Body of pancreas (tissue), 4 donors: ENCODE results near the gene SLC16A8.

Experiments used
- CTCF ChIP-seq, 7 experiments: fragments of 450-650 bp in 4 of 7; fragments of 200-600 bp in 3 of 7; sonication (generic) in 3 of 7; IDR thresholded peaks; one replicate each; pipeline ENCODE4 v1.5.1; 2016 to 2019; ENCODE audit warnings: antibody characterized with exemption in 7 of 7
- POLR2A ChIP-seq, 3 donors: fragments of 450-650 bp; IDR thresholded peaks; one replicate each; pipeline ENCODE4 v1.6.1; 2016; ENCODE audit warnings: antibody characterized with exemption in 3 of 3, mild to moderate bottlenecking in 2 of 3

GRCh38 chr22:38040953-38041759, 42.8 kb downstream of the SLC16A8 start:
- TF ChIP-seq CTCF (IDR thresholded peaks at IDR 0.05) = no peak
- TF ChIP-seq POLR2A (IDR thresholded peaks at IDR 0.05) = no peak
